Stromal cell of bone marrow (primary cell): Measurements from ENCODE around the gene DEPDC1.
"Not testable (repeated sequence)": the region's sequence is repeated elsewhere in the genome, so short reads cannot be mapped to it uniquely, and the experiment has no call there.

ENCODE experiments used
- DNase-seq: peaks from one replicate; pipeline ENCODE4 v3.0.0-alpha.2; 2012; ENCODE audit warnings: low read depth

DEPDC1 gene

GRCh38 chr1:68496680-68497357, at the start of gene DEPDC1:
Gene DEPDC1, minus strand, starts transcription at chr1:68497082. Its CDS starts 83 bp downstream, at chr1:68496999.
- DNase-seq = peak; percentile 91

- no peak for DNase-seq
These were observed 47.8 kb upstream of the DEPDC1 start for GRCh38 chr1:68544651-68545050.

- DNase-seq = no peak
These were observed 45.7 kb upstream of the DEPDC1 start for GRCh38 chr1:68542586-68542985.

GRCh38 chr1:68538941-68539340, 42.1 kb upstream of the DEPDC1 start:
- DNase-seq = no peak

- no peak for DNase-seq
These were observed 31.4 kb upstream of the DEPDC1 start for GRCh38 chr1:68528243-68528642.

GRCh38 chr1:68525781-68526180, 28.9 kb upstream of the DEPDC1 start:
- DNase-seq = no peak

GRCh38 chr1:68521286-68521685, 24.4 kb upstream of the DEPDC1 start:
- no peak for DNase-seq

- DNase-seq = no peak
These were observed 19.2 kb upstream of the DEPDC1 start for GRCh38 chr1:68516066-68516465.

- no peak for DNase-seq
These were observed 14.4 kb upstream of the DEPDC1 start for GRCh38 chr1:68511254-68511653.

GRCh38 chr1:68506386-68506785, 9.5 kb upstream of the DEPDC1 start:
- no peak for DNase-seq

- DNase-seq = no peak
These were observed 6.2 kb upstream of the DEPDC1 start for GRCh38 chr1:68503085-68503484.

GRCh38 chr1:68497358-68497698, 446 bp upstream of the DEPDC1 start:
- DNase-seq = no peak

- no peak for DNase-seq
These were observed 758 bp downstream of the DEPDC1 start for GRCh38 chr1:68495968-68496679.

GRCh38 chr1:68495532-68495931, 1.4 kb downstream of the DEPDC1 start:
- no peak for DNase-seq

GRCh38 chr1:68493193-68493592, 3.7 kb downstream of the DEPDC1 start:
- DNase-seq = no peak

GRCh38 chr1:68492255-68492654, 4.6 kb downstream of the DEPDC1 start:
- not testable (repeated sequence) for DNase-seq

GRCh38 chr1:68490046-68490651, 6.7 kb downstream of the DEPDC1 start:
- no peak for DNase-seq

- no peak for DNase-seq
These were observed 11.4 kb downstream of the DEPDC1 start for GRCh38 chr1:68485431-68486022.

- no peak for DNase-seq
These were observed 12.3 kb downstream of the DEPDC1 start for GRCh38 chr1:68484618-68485017.

- DNase-seq = no peak
These were observed 15.8 kb downstream of the DEPDC1 start for GRCh38 chr1:68481041-68481440.

- no peak for DNase-seq
These were observed 17.4 kb downstream of the DEPDC1 start for GRCh38 chr1:68479501-68479900.

- no peak for DNase-seq
These were observed 18.2 kb downstream of the DEPDC1 start for GRCh38 chr1:68478662-68479061.

GRCh38 chr1:68476626-68477025, 20.3 kb downstream of the DEPDC1 start:
- DNase-seq = not testable (repeated sequence)
